ENCODE measurements around the gene TUBA4B. TPM values are rescaled to one million over a fixed set of nuclear protein-coding genes. Genes with fewer than 3 reads are reported as not detected.

The TUBA4B gene
- total RNA-seq, 1 donor from 2014 or later, result not detected

GRCh38 chr2:219302412-219302968, 49.4 kb downstream of the TUBA4B start:
- no peak for TF ChIP-seq CTCF (IDR thresholded peaks at IDR 0.05)
- peak; percentile 65 for DNase-seq (ENCODE audit: low spot score)
- H3K4me3 Mint-ChIP-seq (ENCODE audit: unreplicated experiment), result no peak overlapping the region

GRCh38 chr2:219304223-219304622, 51.2 kb downstream of the TUBA4B start:
- peaks cover 59% of the 10 kb centered on the region for H3K27me3 Mint-ChIP-seq (ENCODE audit: low read depth)
- no peak for TF ChIP-seq CTCF (IDR thresholded peaks at IDR 0.05)

More at GRCh38 chr2:219302412-219302968, 49.4 kb downstream of the TUBA4B start:
- Mint-ChIP-seq H3K27me3 (ENCODE audit: low read depth) (peaks cover 53% of the 10 kb centered on the region), H3K27ac (ENCODE audit: unreplicated experiment) (no peak overlapping the region), H3K36me3 (ENCODE audit: low read depth) (no peaks in the 10 kb centered on the region), H3K4me1 (ENCODE audit: low read depth) (peaks cover 5% of the 10 kb centered on the region), H3K9me3 (ENCODE audit: low read depth) (no peaks in the 10 kb centered on the region)

GRCh38 chr2:219306047-219306446, 53.0 kb downstream of the TUBA4B start:
- Mint-ChIP-seq H3K27ac (ENCODE audit: unreplicated experiment) (no peak overlapping the region), H3K36me3 (ENCODE audit: low read depth) (no peaks in the 10 kb centered on the region), H3K9me3 (ENCODE audit: low read depth) (no peaks in the 10 kb centered on the region), H3K4me3 (ENCODE audit: unreplicated experiment) (no peak overlapping the region), H3K27me3 (ENCODE audit: low read depth) (peaks cover 60% of the 10 kb centered on the region), H3K4me1 (ENCODE audit: low read depth) (peaks cover 7% of the 10 kb centered on the region)
- no peak for TF ChIP-seq CTCF (IDR thresholded peaks at IDR 0.05)
- DNase-seq (ENCODE audit: low spot score), result no peak

More at GRCh38 chr2:219304223-219304622, 51.2 kb downstream of the TUBA4B start:
- DNase-seq (ENCODE audit: low spot score), result no peak
- Mint-ChIP-seq H3K4me3 (ENCODE audit: unreplicated experiment) (no peak overlapping the region), H3K36me3 (ENCODE audit: low read depth) (no peaks in the 10 kb centered on the region), H3K27ac (ENCODE audit: unreplicated experiment) (no peak overlapping the region), H3K9me3 (ENCODE audit: low read depth) (no peaks in the 10 kb centered on the region), H3K4me1 (ENCODE audit: low read depth) (peaks cover 7% of the 10 kb centered on the region)

GRCh38 chr2:219308142-219309101, 55.4 kb downstream of the TUBA4B start:
- no peak for DNase-seq (ENCODE audit: low spot score)

More at GRCh38 chr2:219308142-219309101, 55.4 kb downstream of the TUBA4B start:
- H3K27ac Mint-ChIP-seq (ENCODE audit: unreplicated experiment), result no peak overlapping the region
- peak; percentile 16 for TF ChIP-seq CTCF (IDR thresholded peaks at IDR 0.05)
- H3K36me3 Mint-ChIP-seq (ENCODE audit: low read depth), result no peaks in the 10 kb centered on the region
- peaks cover 3% of the 10 kb centered on the region for H3K9me3 Mint-ChIP-seq (ENCODE audit: low read depth)
- peak overlapping the region; percentile 60 for H3K4me3 Mint-ChIP-seq (ENCODE audit: unreplicated experiment)
- H3K27me3 Mint-ChIP-seq (ENCODE audit: low read depth), result peaks cover 46% of the 10 kb centered on the region
- peaks cover 7% of the 10 kb centered on the region for H3K4me1 Mint-ChIP-seq (ENCODE audit: low read depth)

All from chondrocyte (in vitro differentiated cells).